ENCODE measurements around the gene MMP13.

- no peak for TF ChIP-seq REST (IDR thresholded peaks at IDR 0.05; ENCODE audit: insufficient read depth in 1 of 2, low read depth in 2 of 2, low read length in 2 of 2)
- no peak for TF ChIP-seq POLR2AphosphoS5 (IDR thresholded peaks at IDR 0.05; ENCODE audit: low read depth, low read length)
- no peak for TF ChIP-seq TAF1 (IDR thresholded peaks at IDR 0.05; ENCODE audit: borderline replicate concordance, insufficient read depth, low read length)
These were observed 20.8 kb downstream of the MMP13 start for GRCh38 chr11:102934735-102935134.

All from PFSK-1 (cell line).